Thymus (tissue), 11 donors: ENCODE results near the gene TRIM24. TPM values are rescaled to one million over a fixed set of nuclear protein-coding genes. Genes with fewer than 3 reads are reported as not detected.

Source experiments
- DNase-seq, 9 donors: peaks; one replicate each; pipeline ENCODE4 v3.0.0-alpha.2; 2013; ENCODE audit warnings: low spot score in 9 of 9, low read depth in 6 of 9, missing footprints in 1 of 9
- H3K27ac ChIP-seq, 2 donors: one replicate each; pipeline ENCODE4 v1.5.1; 2013; ENCODE audit warnings: control low read depth in 1 of 2, low read depth in 1 of 2, low read length in 1 of 2, mild to moderate bottlenecking in 1 of 2, moderate library complexity in 1 of 2
- H3K27me3 ChIP-seq, 2 donors: one replicate each; pipeline ENCODE4 v1.5.1; 2013; ENCODE audit warnings: low read length in 1 of 2; ENCODE audit not compliant: control insufficient read depth in 2 of 2, insufficient read depth in 1 of 2
- H3K36me3 ChIP-seq, 2 donors: one replicate each; pipeline ENCODE4 v1.5.1; 2013; ENCODE audit warnings: low read length in 1 of 2, mild to moderate bottlenecking in 1 of 2, moderate library complexity in 1 of 2; ENCODE audit not compliant: control insufficient read depth in 2 of 2, insufficient read depth in 2 of 2
- H3K4me1 ChIP-seq, 2 donors: one replicate each; pipeline ENCODE4 v1.5.1; 2013; ENCODE audit warnings: low read length in 2 of 2; ENCODE audit not compliant: control insufficient read depth in 2 of 2, insufficient read depth in 2 of 2
- H3K4me3 ChIP-seq, 2 donors: one replicate each; pipeline ENCODE4 v1.5.1; 2013; ENCODE audit warnings: low read length in 2 of 2, control low read depth in 1 of 2, mild to moderate bottlenecking in 1 of 2
- H3K9me3 ChIP-seq, 2 donors: one replicate each; pipeline ENCODE4 v1.5.1; 2013; ENCODE audit warnings: low read length in 1 of 2, mild to moderate bottlenecking in 1 of 2; ENCODE audit not compliant: control insufficient read depth in 2 of 2, insufficient read depth in 1 of 2
- WGBS: extraction: QIAGEN DNeasy Blood & Tissue Kit; methylation state at CpG from one replicate; pipeline ENCODE4 v1.1.7; 2013; 5-methylcytosine and 5-hydroxymethylcytosine counted together
- polyA plus RNA-seq: library from polyadenylated mRNA; stranded (reverse); fragments of 200-250 nt; gene quantifications from one replicate; pipeline ENCODE4 v1.2.3, GENCODE V29; 2013
- total RNA-seq: library from RNA; stranded (reverse); fragments of 120-200 nt; gene quantifications from one replicate; pipeline ENCODE4 v1.2.4, GENCODE V29; 2013
- donor health status: healthy.

Gene TRIM24
- total and polyA plus RNA-seq, 2 donors: 18.1 to 28.1 TPM

DNA sequence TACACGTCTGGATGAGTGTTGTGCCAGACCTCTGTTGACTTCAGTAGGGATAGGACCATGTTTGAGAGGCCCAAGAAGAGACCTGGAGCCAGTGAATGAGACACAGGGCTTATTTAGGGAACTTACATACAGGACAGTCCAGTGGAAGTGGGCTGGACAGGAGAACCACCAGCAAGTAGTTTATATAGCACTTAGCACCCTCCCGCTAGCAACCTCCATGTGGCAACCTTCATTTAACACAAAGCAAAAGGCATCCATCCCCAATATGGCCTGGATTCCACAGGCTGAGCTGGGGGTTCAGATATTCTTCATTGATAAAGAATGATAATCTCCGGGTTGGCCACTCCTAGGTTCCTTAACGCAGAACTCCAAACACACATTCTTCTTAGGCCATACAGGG, 93.7 kb downstream of the TRIM24 start:
- Histone ChIP-seq H3K36me3 (peaks cover 58 to 78% of the 10 kb centered on the region in 2 donors), H3K27me3 (no peaks in the 10 kb centered on the region), H3K4me1 (no peaks in the 10 kb centered on the region), H3K4me3 (no peak overlapping the region), H3K27ac (no peak overlapping the region), H3K9me3 (peaks cover 26 to 27% of the 10 kb centered on the region in 2 donors)
- WGBS: over 99% methylated on average over 4 of the region's 4 CpGs
- no peak for DNase-seq

DNA sequence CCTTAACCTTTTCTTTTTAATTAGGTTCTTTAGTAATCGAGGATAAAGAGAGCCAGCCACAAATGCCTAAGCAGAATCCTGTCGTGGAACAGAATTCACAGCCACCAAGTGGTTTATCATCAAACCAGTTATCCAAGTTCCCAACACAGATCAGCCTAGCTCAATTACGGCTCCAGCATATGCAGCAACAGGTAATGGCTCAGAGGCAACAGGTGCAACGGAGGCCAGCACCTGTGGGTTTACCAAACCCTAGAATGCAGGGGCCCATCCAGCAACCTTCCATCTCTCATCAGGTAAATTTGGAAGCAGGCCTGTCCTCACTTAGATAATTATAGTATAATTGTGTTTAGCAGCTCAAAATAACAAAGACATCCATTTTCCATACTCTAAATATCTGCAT, 94.6 kb downstream of the TRIM24 start:
- Histone ChIP-seq H3K9me3 (peaks cover 26 to 35% of the 10 kb centered on the region in 2 donors), H3K4me3 (no peak overlapping the region), H3K36me3 (peaks cover 62 to 81% of the 10 kb centered on the region in 2 donors), H3K27ac (no peak overlapping the region), H3K4me1 (no peaks in the 10 kb centered on the region), H3K27me3 (no peaks in the 10 kb centered on the region)
- 99% methylated on average over 4 of the region's 4 CpGs for WGBS
- DNase-seq: no peak

DNA sequence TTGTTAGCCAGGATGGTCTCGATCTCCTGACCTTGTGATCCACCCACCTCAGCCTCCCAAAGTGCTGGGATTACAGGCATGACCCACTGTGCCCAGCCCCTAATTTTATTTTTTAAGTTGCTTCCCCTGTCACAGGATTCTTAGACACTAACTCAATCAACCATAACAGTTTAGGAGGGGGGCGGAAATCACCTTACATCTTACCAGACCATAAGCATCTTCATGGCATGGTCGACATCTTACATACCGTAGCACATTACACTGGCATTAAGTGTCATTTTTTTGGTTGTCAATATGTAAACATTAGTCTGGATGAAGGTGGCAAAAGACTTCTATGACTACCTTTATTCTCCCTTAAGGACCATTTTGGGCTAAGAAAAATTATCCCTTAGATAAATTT, 95.6 kb downstream of the TRIM24 start:
- no peak for DNase-seq
- H3K27ac ChIP-seq: no peak overlapping the region
- WGBS: over 99% methylated on average over 4 of the region's 4 CpGs
- H3K27me3 ChIP-seq: no peaks in the 10 kb centered on the region
- H3K36me3 ChIP-seq: peaks cover 68 to 91% of the 10 kb centered on the region in 2 donors
- no peak overlapping the region for H3K4me3 ChIP-seq
- peaks cover 28 to 39% of the 10 kb centered on the region in 2 donors for H3K9me3 ChIP-seq
- H3K4me1 ChIP-seq: no peaks in the 10 kb centered on the region

DNA sequence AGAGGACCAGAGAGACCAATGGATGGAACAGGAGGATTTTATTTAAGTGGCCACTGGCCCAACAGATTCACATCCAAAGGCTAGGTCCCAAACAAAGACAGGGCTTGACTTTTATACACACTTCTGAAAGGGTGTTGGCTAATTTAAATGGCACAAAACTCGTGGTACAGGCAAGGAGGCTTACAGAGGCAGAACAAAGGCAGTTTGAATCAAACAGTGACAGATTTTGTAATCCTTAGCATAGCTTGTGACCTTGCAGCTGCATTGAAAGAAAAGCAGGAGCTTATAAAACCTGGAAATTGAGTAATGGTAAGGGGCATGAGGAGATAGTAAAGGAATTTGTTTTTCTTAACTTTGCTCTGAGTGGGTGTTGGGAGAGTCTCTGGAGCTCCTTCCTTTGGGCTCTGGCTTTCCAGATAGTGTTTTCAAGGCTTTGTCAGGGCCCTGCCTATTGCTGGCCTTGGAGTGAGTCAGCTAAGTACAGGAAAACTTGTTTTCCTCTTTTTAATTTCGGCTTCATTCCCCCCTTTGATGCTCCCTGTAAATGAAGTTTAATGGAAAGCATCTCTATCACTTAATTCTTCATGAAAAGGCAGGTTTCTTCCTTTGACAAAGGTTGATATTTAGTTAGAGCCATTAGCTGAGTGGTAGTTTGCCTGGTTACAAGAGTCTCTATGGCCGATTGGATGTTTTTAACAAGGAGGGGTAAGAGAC, 96.9 kb downstream of the TRIM24 start:
- no peak for DNase-seq
- H3K27ac ChIP-seq: no peak overlapping the region
- no peaks in the 10 kb centered on the region for H3K4me1 ChIP-seq
- WGBS: 96% methylated on average over 3 of the region's 3 CpGs
- H3K9me3 ChIP-seq: peaks cover 29 to 48% of the 10 kb centered on the region in 2 donors
- H3K36me3 ChIP-seq: peaks cover 74 to 93% of the 10 kb centered on the region in 2 donors
- H3K27me3 ChIP-seq: no peaks in the 10 kb centered on the region
- no peak overlapping the region for H3K4me3 ChIP-seq

DNA sequence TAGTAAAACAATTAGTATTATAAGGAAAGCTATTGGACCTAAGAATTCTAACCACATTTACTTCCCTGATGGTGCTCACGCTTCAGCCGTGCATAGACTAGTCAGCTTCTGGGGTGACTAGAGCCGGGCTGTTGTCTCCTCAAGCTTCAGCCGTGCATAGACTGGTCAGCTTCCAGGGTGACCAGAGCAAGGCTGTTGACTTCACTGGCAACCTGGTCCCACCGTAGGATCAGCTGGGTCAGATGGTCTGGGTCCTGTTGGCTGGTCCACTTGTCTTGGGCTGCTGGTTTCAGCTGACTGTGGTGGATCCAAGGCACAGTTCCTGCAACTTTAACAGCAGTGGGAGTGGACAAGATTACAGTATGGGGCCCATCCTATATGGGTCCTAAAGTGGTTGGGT, 99.4 kb downstream of the TRIM24 start:
- Histone ChIP-seq H3K4me3 (no peak overlapping the region), H3K9me3 (peaks cover 46 to 70% of the 10 kb centered on the region in 2 donors), H3K4me1 (no peaks in the 10 kb centered on the region), H3K27me3 (no peaks in the 10 kb centered on the region), H3K27ac (no peak overlapping the region), H3K36me3 (peaks cover 92 to 97% of the 10 kb centered on the region in 2 donors)
- no peak for DNase-seq
- over 99% methylated on average over 5 of the region's 5 CpGs for WGBS

DNA sequence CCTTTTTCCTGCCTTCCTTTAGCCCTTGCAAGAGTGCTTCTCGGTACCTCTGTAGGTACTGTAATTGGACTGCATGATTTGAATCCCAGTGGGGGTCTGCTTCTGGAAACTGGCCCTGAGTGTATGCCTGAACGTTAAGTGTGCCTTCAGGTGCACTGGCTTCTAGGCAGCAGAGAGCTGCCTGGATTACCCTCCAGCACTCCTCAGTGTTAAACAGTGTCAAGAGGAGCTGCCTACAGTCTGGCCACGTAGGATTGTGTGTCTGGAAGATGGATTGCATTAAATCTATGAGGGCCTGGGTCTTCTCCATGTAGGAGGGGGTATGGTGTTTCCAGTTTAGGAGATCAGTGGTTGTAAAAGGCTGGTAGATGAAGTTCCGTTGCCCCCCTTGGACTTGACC, 103.7 kb downstream of the TRIM24 start:
- H3K4me3 ChIP-seq: no peak overlapping the region

DNA sequence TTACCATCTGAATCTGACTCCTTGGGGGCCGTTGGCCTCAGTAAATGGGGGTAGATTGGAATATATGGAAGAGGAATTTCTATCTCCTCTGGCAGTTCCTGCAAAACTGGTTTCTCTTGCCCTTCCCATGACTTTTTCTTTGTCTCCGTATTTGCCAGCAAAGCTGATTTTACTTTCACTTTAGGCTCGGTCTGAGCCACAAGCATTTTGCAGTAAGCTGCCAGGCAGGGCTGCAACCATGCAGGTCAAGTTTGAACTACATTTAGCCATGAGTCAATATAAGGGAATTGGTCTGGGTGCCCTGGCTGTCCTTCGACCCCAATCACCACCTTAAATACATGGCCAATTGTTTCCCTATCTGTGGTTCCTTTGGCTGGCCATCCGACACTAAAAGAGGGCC, 104.3 kb downstream of the TRIM24 start:
- Histone ChIP-seq H3K4me1 (no peaks in the 10 kb centered on the region), H3K27ac (no peak overlapping the region), H3K9me3 (peaks cover 32 to 55% of the 10 kb centered on the region in 2 donors), H3K36me3 (peaks cover 73 to 92% of the 10 kb centered on the region in 2 donors), H3K4me3 (no peak overlapping the region), H3K27me3 (no peaks in the 10 kb centered on the region)
- DNase-seq: no peak
- 95% methylated on average over 5 of the region's 5 CpGs for WGBS

More for the DNA sequence above, 103.7 kb downstream of the TRIM24 start:
- DNase-seq: no peak
- H3K4me1 ChIP-seq: no peaks in the 10 kb centered on the region
- H3K9me3 ChIP-seq: peaks cover 32 to 60% of the 10 kb centered on the region in 2 donors
- no peaks in the 10 kb centered on the region for H3K27me3 ChIP-seq
- WGBS: 96% methylated on average over 4 of the region's 4 CpGs
- H3K36me3 ChIP-seq: peaks cover 79 to 94% of the 10 kb centered on the region in 2 donors
- H3K27ac ChIP-seq: no peak overlapping the region

DNA sequence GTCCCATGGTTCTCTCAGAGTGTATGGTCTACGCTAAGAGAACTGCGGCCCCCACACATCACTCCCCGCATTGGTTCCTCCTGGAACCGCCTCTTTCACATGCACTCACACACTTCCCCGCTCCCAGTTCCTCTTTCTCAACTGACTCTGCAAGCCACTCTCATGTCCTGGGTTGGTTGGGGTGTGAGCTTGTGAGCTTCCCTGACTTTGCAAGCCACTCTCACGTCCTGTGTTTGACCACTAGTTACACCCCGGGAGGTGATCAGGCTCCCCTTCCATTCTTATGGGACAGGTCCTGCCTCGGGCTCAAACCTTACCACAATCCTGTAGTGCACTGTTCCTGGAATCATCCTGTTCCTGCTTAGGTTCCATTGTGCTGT, 105.0 kb downstream of the TRIM24 start:
- Histone ChIP-seq H3K36me3 (peaks cover 68 to 91% of the 10 kb centered on the region in 2 donors), H3K27ac (no peak overlapping the region), H3K4me1 (no peaks in the 10 kb centered on the region), H3K4me3 (no peak overlapping the region), H3K27me3 (no peaks in the 10 kb centered on the region), H3K9me3 (peaks cover 32 to 52% of the 10 kb centered on the region in 2 donors)
- DNase-seq: no peak
- WGBS: 98% methylated on average over 8 of the region's 8 CpGs

DNA sequence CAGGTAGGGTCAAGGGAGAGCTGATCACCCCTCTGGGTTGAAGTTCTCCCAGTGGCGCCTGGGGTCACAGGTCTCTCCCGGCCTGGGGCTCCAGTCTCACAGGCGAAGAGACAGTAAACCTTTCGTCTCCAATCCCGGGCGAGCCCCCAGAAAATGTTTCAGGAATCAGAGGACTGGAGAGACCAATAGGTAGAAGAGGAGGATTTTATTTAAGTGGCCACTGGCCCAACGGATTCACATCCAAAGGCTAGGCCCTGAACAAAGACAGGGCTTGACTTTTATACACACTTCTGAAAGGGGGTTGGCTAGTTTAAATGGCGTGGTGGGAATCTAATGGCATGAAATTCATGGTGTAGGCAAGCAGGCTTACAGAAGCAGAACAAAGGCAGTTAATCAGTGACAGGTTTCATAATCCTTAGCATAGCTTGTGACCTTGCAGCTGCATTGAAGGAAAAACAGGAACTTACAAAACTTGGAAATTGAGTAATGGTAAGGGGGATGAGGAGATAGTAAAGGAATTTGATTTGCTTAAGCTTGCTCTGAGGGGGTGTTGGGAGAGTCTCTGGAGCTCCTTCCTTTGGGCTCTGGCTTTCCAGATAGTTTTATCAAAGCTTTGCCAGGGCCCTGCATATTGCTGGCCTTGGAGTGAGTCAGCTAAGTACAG, 105.5 kb downstream of the TRIM24 start:
- Histone ChIP-seq H3K36me3 (peaks cover 64 to 86% of the 10 kb centered on the region in 2 donors), H3K4me1 (no peaks in the 10 kb centered on the region), H3K27ac (no peak overlapping the region), H3K9me3 (peaks cover 31 to 48% of the 10 kb centered on the region in 2 donors), H3K4me3 (no peak overlapping the region), H3K27me3 (no peaks in the 10 kb centered on the region)
- WGBS: 98% methylated on average over 8 of the region's 8 CpGs
- peak in 1 of 9 donors; percentile 6 for DNase-seq
